Amygdala (tissue), 56 donors: ENCODE data around the gene CPSF3.
"Not testable (repeated sequence)": the region's sequence is repeated elsewhere in the genome, so short reads cannot be mapped to it uniquely, and the experiment has no call there.

Experiments
- DNase-seq, 56 donors: peaks; one replicate each; lab custom pipeline; 2025; lab: John Stamatoyannopoulos, UW

Gene CPSF3

GRCh38 chr2:9392898-9393765 lies 30.3 kb upstream of the CPSF3 start:
- peak in 2 of 56 donors; percentile 26 to 27 for DNase-seq

- DNase-seq: no peak
Observed at GRCh38 chr2:9394816-9395215, 28.6 kb upstream of the CPSF3 start.

DNA sequence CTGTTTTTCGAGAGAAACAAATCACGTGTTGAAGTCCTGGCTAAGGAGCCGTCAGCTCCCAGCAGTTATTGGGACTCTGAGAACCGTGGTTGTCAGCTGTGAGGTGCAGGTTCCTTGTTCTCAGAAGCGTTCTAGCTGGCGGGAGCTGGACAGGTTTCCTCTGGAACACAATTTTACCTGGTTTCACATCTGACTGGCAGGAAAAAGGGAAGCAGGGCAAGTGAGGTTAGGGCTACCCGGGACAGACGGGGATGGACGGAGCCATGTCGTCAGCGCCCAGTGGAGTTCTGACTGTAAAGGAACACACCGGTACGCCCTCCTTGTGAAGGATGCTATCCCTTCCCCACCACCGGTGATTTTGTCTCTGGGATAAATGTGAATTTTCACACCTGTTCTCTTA lies 26.3 kb upstream of the CPSF3 start:
- DNase-seq: no peak

DNA sequence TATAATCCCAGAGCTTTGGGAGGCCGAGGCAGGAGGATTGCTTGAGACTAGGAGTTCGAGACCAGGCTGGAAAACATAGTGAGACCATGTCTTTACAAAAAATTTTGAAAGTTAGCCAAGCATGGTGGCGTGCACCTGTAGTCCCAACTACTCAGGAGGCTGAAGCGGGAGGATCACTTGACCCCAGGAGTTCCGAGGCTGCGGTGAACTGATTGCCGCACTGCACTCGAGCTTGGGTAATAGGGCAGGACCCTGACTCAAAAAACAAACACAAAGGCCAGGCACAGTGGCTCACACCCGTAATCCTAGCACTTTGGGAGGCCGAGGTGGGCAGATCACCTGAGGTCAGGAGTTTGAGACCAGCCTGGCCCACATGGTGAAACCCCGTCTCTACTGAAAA lies 25.2 kb upstream of the CPSF3 start:
- DNase-seq: not testable (repeated sequence)

GRCh38 chr2:9398881-9399780 lies 24.3 kb upstream of the CPSF3 start:
- DNase-seq: peak in 1 of 56 donors; percentile 14

DNA sequence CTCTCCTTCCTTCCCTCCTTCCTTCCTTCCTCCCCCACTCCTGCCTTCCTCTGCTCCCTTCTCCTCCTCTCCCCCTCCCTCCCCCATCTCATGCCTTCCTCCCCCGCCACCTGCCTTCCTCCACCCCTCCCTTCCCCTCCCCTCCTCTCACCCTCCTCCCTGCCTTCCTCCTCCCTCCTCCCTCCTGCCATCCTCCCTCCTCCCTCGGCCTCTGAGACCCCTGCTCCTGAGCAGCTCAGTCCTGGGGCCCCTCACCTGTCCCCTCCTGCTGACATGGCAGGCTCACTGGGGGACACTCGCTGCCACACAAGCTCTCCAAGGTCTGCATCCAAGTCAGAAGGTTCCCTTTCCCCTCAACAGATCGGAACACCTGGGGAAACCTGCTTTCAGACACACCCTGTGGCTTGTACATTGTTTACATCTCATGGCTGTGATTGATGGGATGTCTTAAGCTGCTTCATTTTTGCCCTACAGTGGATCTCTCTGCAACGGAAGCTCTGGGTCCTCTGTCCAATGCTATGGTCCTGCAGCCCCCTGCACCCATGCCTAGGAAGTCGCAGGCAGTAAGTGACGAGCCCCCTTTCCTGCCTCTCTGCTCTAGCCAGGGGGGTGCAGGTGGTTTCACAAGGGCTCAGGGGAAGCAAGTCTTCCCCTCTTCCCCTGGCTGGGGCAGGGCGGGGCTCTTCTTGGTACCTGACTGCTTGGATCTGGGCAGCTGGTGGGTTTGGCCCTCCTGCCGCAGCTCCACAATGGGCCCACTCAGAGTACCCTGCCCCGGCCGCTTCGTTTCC lies 23.0 kb upstream of the CPSF3 start:
- no peak for DNase-seq

GRCh38 chr2:9401059-9401547 lies 22.4 kb upstream of the CPSF3 start:
- no peak for DNase-seq

DNA sequence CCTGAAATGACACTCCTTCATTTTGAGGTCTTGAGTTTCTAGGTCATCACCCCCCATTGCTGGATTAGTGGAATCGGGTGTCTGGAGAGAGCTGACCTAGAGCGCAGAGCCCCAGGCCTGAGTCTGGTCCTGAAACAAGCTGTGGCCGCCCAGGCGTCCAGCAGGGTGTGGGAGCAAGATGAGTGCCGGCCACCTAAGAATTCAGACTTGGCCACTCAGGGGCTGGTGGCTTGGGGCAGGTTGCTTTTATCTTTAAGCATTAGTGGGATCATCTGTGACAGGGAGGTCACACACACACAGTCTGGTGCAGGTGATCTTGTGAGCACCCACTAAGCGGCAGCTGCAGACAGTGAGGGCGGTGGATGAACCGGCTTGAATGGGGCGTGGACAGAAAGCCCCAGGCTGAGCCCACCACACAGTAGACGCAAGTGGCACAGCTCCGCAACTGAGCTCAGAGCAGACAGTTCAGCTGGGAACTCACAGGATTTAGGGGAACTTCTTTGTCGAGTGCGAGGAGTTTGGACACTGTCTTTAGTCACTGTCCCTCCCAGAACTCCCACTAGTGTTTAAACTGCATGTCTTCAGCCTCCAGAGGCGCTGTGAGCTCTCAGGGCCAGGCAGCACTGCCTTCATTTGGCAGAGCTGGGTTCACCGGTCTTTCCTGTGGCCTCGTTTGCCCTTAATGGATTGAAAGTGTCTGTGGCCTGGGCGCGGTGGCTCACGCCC lies 21.6 kb upstream of the CPSF3 start:
- no peak for DNase-seq

GRCh38 chr2:9403924-9404323 lies 19.5 kb upstream of the CPSF3 start:
- no peak for DNase-seq

DNA sequence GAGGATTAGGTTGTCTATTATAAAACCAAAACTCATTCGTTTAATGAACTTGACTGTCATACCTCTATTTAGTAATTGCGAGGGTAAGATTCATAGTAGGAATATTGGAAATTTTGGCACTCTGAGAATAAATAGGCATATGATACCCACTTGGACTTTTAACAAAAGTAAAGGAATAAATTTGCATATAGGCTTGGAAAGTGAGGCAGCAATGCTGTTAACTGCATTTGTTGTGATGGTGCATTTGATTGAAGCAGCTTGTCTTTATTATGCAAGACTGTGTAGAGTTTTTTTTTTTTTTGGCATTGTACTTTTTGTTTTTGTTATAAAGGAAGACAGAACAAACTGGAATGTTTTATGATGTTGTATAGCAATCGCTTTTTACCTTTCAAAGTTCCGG lies 19.0 kb upstream of the CPSF3 start:
- DNase-seq: no peak

- no peak for DNase-seq
Observed at GRCh38 chr2:9405636-9406035, 17.8 kb upstream of the CPSF3 start.

DNA sequence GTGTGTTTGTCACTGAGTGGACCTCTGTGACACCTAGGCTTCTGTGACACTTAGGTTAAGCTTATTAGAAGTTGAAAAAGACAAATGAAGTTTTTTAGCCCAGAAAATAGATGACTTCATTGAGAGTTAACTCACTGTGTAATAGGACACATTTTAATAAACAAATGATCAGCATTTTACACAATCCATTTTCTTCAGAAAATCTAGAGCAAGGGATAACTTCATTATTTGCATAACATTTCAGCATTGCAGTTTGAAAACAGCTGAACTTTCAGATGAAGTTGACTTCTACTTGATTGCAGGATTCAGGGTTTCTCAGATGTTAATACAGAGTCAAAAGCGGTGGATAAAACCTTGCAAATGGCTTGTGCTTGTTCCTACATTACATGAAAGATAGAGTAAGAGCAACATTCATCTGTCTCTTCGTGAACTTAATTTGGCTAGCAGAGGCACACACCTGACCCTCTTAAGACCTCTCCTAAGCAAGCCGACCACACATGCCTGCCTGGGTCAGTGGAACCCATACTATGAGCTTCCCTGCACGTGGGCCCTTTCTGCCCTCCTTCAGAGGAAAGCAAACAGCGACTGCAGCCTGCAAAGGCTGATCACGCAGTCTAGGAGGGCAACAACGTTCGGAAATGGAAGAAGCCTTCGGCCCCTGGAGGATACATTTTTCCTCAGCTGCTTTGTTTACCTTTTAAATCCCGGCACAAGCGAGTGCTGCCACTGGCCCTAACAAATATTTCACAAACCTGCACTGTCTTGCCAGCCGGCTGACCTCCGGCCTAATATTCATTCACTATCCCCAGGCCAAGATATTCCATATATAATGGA lies 16.7 kb upstream of the CPSF3 start:
- no peak for DNase-seq

DNA sequence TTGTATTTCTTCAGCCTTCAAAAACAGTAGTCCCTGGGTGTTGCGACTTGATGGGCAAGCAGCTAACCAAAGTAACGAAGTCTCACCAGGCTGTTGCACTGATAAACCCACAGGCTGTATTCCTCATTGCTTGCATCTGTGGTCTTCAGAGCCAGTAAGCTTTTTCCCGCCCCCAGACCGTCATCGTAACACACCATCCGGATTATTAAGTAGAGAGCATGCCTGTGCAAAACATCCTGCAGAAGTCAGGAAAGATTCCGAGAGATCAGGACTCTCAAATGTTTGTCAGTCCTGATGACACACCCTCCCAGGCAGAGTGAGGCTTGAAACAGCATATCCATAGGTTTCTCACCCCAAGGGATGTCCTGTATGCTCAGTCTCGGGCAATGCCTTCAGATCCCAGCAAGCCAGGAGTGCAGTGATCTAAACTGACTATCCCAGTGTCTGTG lies 16.1 kb upstream of the CPSF3 start:
- DNase-seq: no peak

DNA sequence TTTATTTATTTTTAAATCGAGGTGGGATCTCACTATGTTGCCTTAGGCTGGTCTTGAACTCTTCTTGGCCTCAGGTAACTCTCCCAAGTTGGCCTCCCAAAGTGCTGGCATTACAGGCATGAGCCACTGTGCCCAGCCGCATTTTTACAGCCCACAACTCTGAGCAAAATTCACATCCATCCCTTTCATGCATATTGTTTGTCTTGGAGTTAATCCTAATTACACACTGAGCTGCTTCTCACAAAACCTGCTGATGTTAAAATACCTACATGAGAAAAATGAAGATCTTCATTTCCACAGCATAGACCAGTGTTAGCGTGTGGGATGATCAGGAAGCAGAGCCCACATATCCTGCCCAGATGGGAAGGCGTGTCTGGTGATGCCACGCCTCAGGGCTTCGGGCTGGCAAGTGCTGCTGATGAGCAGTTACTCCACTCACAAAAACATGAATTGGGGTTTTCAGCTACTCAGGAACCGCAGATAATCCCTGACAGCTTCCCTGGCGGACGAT lies 14.8 kb upstream of the CPSF3 start:
- DNase-seq: peak in 12 of 56 donors; percentile 9 to 54 (median 34)

DNA sequence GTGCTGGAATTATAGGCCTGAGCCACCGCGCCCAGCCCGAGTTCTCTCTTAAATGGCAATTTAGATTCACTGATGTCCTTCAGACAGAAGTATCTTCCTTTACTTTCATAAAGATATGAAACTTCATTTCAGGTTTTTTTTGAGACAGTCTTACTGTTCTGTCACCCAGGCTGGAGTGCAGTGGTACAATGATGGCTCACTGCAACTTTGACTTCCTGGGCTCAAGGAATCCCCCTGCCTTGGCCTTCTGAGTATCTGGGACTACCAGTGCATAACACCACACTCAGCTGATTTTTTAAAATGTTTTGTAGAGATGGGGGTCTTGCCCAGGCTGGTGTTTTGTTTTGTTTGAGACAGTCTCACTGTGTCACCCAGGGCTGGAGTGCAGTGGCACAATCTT lies 13.3 kb upstream of the CPSF3 start:
- no peak for DNase-seq

GRCh38 chr2:9412781-9413180 lies 10.7 kb upstream of the CPSF3 start:
- no peak for DNase-seq

- no peak for DNase-seq
Observed at GRCh38 chr2:9415516-9416169, 7.8 kb upstream of the CPSF3 start.
